MG63 (cell line): ENCODE results near the gene SPTBN5. TPM values are rescaled to one million over a fixed set of nuclear protein-coding genes. Genes with fewer than 3 reads are reported as not detected.
A peak's percentile ranks its signal among the peaks of the same experiment; 100 is the strongest.

Experiments used
- DNase-seq: peaks from one replicate; pipeline ENCODE4 v3.0.0-alpha.2; 2020
- H3K27me3 ChIP-seq: fragments of 250-450 bp; sonication (Bioruptor Pico); 2 replicates; pipeline ENCODE4 v1.5.1; 2020; ENCODE audit warnings: mild to moderate bottlenecking, moderate library complexity
- H3K36me3 ChIP-seq: fragments of 250-450 bp; sonication (Bioruptor Pico); 2 replicates; pipeline ENCODE4 v1.5.1; 2020; ENCODE audit warnings: mild to moderate bottlenecking, moderate library complexity
- H3K4me3 ChIP-seq: fragments of 250-450 bp; sonication (Bioruptor Pico); 2 replicates; pipeline ENCODE4 v1.5.1; 2020; ENCODE audit warnings: mild to moderate bottlenecking, moderate library complexity
- H3K9me3 ChIP-seq: fragments of 250-450 bp; sonication (Bioruptor Pico); 2 replicates; pipeline ENCODE4 v1.5.1; 2020; ENCODE audit warnings: mild to moderate bottlenecking, moderate library complexity
- total RNA-seq: library from RNA; depleted of rRNA; stranded (reverse); fragments of >200 nt; shearing (Covaris generic); gene quantifications from 2 replicates; pipeline ENCODE4 v1.2.3, GENCODE V29; 2014; ENCODE audit warnings: low replicate concordance; rRNA removed

SPTBN5 gene
- total RNA-seq, 1 experiment from 2014 or later: 3.4 TPM

GRCh38 chr15:41804916-41805666 lies 88.8 kb downstream of the SPTBN5 start:
- H3K27me3 ChIP-seq: no peaks in the 10 kb centered on the region
- no peaks in the 10 kb centered on the region for H3K9me3 ChIP-seq
- DNase-seq: no peak
- H3K4me3 ChIP-seq: no peak overlapping the region
- peaks cover 2% of the 10 kb centered on the region; the same call in 1 of the 2 replicates for H3K36me3 ChIP-seq

- H3K36me3 ChIP-seq: peaks cover 2% of the 10 kb centered on the region; the same call in 1 of the 2 replicates
- DNase-seq: no peak
- no peak overlapping the region for H3K4me3 ChIP-seq
- H3K27me3 ChIP-seq: no peaks in the 10 kb centered on the region
- no peaks in the 10 kb centered on the region for H3K9me3 ChIP-seq
Observed at GRCh38 chr15:41804361-41804760, 89.5 kb downstream of the SPTBN5 start.

DNA sequence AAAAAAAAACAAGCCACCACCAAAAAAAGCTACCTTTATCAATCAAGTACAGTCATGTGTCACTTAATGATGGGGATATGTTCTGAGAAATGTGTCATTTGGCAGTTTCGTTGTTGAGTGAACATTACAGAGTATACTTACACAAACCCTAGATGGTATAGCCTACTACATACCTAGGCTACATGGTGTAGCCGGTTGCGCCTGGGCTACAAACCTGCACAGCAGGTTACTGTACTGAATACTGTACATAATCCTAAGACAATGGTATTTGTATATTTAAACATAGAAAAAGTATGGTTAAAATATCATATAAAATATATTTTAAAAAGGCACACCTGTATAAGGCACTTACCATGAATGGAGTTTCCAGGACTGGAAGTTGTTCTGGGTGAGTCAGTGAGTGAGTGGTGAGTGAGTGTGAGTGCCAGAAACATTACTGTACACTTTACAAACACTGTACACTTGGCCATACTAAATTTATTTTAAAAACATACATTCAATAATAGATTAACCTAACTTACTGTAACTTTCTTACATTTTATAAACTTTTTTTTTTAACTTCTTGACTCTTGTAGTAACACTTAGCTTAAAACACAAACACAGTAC lies 91.9 kb downstream of the SPTBN5 start:
- H3K36me3 ChIP-seq: peaks cover 2% of the 10 kb centered on the region; the same call in 1 of the 2 replicates
- no peak overlapping the region for H3K4me3 ChIP-seq
- H3K9me3 ChIP-seq: no peaks in the 10 kb centered on the region
- peak; percentile 37 for DNase-seq
- H3K27me3 ChIP-seq: no peaks in the 10 kb centered on the region

GRCh38 chr15:41801185-41801584 lies 92.7 kb downstream of the SPTBN5 start:
- H3K36me3 ChIP-seq: peaks cover 2% of the 10 kb centered on the region; the same call in 1 of the 2 replicates
- no peak for DNase-seq

DNA sequence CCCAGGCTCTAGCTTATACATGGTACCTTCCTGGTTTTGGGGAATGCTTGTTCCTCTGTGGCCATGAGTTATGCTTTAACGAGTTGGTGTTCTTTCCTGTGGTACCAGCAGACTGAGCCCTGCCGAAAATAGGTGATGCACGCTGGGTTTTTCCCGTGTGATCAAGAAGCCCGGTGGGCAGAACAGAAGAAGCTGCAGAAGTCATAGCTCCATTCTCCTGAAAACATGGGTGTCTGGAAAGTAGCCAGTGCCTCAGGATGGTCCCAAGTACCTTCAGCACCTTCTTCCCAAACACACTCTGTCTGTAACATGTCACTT lies 94.4 kb downstream of the SPTBN5 start:
- Histone ChIP-seq H3K4me3 (no peak overlapping the region), H3K27me3 (no peaks in the 10 kb centered on the region), H3K9me3 (no peaks in the 10 kb centered on the region), H3K36me3 (peaks cover 2% of the 10 kb centered on the region; the same call in 1 of the 2 replicates)
- DNase-seq: no peak

More at GRCh38 chr15:41801185-41801584, 92.7 kb downstream of the SPTBN5 start:
- H3K9me3 ChIP-seq: no peaks in the 10 kb centered on the region
- no peaks in the 10 kb centered on the region for H3K27me3 ChIP-seq
- H3K4me3 ChIP-seq: no peak overlapping the region

DNA sequence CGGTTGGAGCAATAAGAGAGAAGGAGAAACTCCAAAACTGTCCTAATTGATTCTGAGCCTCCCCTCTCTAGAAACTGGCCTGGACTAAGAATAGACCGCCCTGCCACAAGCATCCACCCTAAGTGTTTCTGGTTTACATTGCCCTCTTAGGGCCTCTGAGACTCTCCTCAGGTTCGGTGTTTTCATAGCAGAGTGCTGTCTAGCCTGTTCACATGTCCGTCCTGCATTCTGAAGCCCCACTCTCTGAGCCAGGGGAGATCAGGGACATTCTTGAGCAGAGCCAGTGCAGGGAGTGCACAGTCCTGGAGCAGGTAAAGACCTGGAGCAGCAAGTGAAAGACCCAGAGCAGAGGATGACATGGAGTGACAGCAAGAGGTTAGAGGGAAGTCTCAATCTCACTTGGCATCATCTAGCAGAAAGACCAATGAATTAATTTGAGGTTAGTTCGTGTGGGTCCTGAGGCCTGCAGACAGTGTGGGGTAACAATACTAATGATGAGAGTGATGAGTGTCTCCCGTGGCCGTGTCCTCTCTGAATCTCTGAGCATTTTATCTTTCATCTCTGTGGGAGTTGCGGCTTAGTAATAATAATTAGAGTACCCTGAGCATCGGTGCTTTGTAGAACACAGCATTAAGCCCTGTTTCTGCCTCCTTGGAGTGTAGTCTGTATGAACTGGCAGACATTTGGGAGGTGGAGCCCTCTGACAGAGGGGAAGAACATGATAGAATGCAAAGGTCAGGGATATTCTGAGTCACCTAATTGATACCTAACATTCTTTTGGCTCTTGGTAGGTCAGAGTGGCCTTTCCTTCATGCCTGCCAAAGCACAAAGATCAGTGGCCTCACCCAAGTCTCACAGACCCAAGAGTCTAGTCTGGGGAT lies 95.0 kb downstream of the SPTBN5 start:
- no peaks in the 10 kb centered on the region for H3K9me3 ChIP-seq
- peak; percentile 31 for DNase-seq
- H3K4me3 ChIP-seq: no peak overlapping the region
- peaks cover 2% of the 10 kb centered on the region; the same call in 1 of the 2 replicates for H3K36me3 ChIP-seq
- H3K27me3 ChIP-seq: no peaks in the 10 kb centered on the region

Other genes with a start within 250 kb of the SPTBN5 start
- 10.4 and 12.8 TPM in 2 replicates for gene MGA, start 233.6 kb downstream of the SPTBN5 start, total RNA-seq
- gene MAPKBP1, start 119.6 kb downstream of the SPTBN5 start, total RNA-seq: 2.5 and 2.9 TPM in 2 replicates
- 7.6 TPM in 1 of 2 replicates, not detected in the other for gene JMJD7, start 66.0 kb downstream of the SPTBN5 start, total RNA-seq
- gene PLA2G4B, start 55.2 kb downstream of the SPTBN5 start, total RNA-seq: 0.20 TPM in 1 of 2 replicates, not detected in the other
- gene EHD4, start 78.5 kb upstream of the SPTBN5 start, total RNA-seq: 10.7 and 15.9 TPM in 2 replicates
- not detected in 2 replicates for gene PLA2G4E, start 127.0 kb upstream of the SPTBN5 start, total RNA-seq
- not detected in 2 replicates for gene PLA2G4D, start 200.5 kb upstream of the SPTBN5 start, total RNA-seq